Muscle layer of colon (tissue), 2 donors: ENCODE measurements around the gene PRSS22.

Source experiments
- H3K27ac ChIP-seq: one replicate; pipeline ENCODE4 v1.7.0; 2013; ENCODE audit warnings: low read depth, mild to moderate bottlenecking, low read length, moderate library complexity
- H3K27me3 ChIP-seq, 2 donors: one replicate each; pipeline ENCODE4 v1.7.0; 2013; ENCODE audit warnings: low read length in 2 of 2, mild to moderate bottlenecking in 2 of 2; ENCODE audit not compliant: insufficient read depth in 2 of 2, control insufficient read depth in 1 of 2
- H3K36me3 ChIP-seq: one replicate; pipeline ENCODE4 v1.7.0; 2013; ENCODE audit warnings: mild to moderate bottlenecking, low read length; ENCODE audit not compliant: insufficient read depth
- H3K4me1 ChIP-seq: one replicate; pipeline ENCODE4 v1.7.0; 2013; ENCODE audit warnings: mild to moderate bottlenecking, low read length; ENCODE audit not compliant: insufficient read depth
- H3K4me3 ChIP-seq, 2 donors: one replicate each; pipeline ENCODE4 v1.7.0; 2013; ENCODE audit warnings: low read length in 2 of 2, low read depth in 1 of 2, mild to moderate bottlenecking in 1 of 2, moderate library complexity in 1 of 2
- H3K9ac ChIP-seq: one replicate; pipeline ENCODE4 v1.7.0; 2013; ENCODE audit warnings: low read length
- H3K9me3 ChIP-seq: one replicate; pipeline ENCODE4 v1.7.0; 2013; ENCODE audit warnings: mild to moderate bottlenecking, low read length
- donor health status: abdominal sarcoma.
- donor health status: Adenocarcinoma of cecum.

PRSS22 gene

GRCh38 chr16:2874912-2875362 lies 17.0 kb upstream of the PRSS22 start:
- H3K27ac ChIP-seq, result no peak overlapping the region
- H3K4me3 ChIP-seq, result no peak overlapping the region
- no peaks in the 10 kb centered on the region for H3K9me3 ChIP-seq
- H3K4me1 ChIP-seq, result peaks cover 4% of the 10 kb centered on the region
- H3K36me3 ChIP-seq, result no peaks in the 10 kb centered on the region
- no peaks in the 10 kb centered on the region for H3K27me3 ChIP-seq
- H3K9ac ChIP-seq, result no peak overlapping the region

DNA sequence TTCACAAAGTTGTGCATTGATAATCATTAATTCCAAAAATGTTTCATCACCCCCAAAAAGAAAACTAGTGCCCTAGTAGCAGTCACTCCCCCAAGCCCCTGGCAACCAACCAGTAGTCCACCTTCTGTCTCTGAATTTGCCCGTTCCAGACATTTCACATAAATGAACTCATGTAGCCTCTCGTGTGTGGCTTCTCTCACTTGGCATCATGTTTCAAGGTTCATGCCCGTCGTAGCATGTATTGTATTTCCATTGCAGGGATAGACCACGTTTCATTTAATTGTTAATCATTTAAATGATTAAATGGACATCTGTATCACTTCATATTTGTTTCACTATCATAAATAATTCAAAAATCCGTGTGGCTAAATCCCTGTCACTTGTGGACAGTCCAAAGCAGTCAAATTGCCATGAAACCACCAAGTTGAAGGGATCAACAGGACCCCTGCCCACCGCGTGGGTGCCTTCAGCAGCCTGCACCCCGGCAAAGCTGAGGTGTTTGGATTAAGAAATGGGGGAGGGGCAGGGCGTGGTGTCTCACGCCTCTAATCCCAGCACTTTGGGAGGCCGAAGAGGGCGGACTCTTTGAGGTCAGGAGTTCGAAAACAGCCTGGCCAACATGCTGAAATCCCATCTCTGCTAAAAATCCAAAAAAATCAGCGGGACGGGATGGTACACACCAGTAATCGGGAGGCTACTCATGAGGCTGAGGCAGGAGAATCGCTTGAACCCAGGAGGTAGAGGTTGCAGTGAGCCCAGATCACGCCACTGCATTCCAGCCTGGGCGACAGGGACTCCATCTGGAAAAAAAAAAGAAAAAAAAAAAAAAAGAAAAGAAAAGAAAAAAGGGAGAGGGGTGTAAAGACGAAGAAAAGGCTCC lies 16.3 kb upstream of the PRSS22 start:
- Histone ChIP-seq H3K9me3 (no peaks in the 10 kb centered on the region), H3K4me1 (peaks cover 4% of the 10 kb centered on the region), H3K27ac (no peak overlapping the region), H3K9ac (no peak overlapping the region), H3K36me3 (no peaks in the 10 kb centered on the region), H3K4me3 (no peak overlapping the region), H3K27me3 (no peaks in the 10 kb centered on the region)

DNA sequence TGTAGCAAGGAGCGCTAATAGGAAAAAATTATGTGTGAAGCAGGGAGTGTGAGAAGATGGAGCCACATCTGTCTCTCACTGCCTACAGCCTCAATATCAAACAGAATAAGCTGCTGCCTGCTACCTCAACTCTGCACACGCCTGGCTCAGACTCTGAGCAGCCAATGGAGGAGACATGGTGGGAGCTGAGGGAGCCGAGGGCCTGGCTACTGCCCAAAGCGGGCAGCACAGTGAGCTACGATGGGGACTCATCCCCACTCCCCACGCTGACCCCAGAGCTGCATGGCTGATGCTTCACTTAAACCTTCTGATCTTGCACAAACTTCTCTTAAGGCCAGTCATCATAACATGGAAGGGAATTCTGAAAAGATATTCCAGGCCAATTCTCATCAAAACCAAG lies 14.0 kb upstream of the PRSS22 start:
- no peak overlapping the region for H3K4me3 ChIP-seq

GRCh38 chr16:2867987-2868789 lies 10.2 kb upstream of the PRSS22 start:
- peak overlapping the region; percentile 59 to 92 for H3K4me3 ChIP-seq
- no peaks in the 10 kb centered on the region for H3K36me3 ChIP-seq
- peaks cover 5% of the 10 kb centered on the region for H3K4me1 ChIP-seq
- H3K27me3 ChIP-seq, result no peaks in the 10 kb centered on the region
- peak overlapping the region; percentile 56 for H3K9ac ChIP-seq
- H3K9me3 ChIP-seq, result no peaks in the 10 kb centered on the region
- peak overlapping the region; percentile 77 for H3K27ac ChIP-seq

More for the DNA sequence above, 14.0 kb upstream of the PRSS22 start:
- no peak overlapping the region for H3K27ac ChIP-seq
- H3K36me3 ChIP-seq, result no peaks in the 10 kb centered on the region
- H3K4me1 ChIP-seq, result peaks cover 9% of the 10 kb centered on the region
- no peaks in the 10 kb centered on the region for H3K27me3 ChIP-seq
- H3K9ac ChIP-seq, result no peak overlapping the region
- no peaks in the 10 kb centered on the region for H3K9me3 ChIP-seq

DNA sequence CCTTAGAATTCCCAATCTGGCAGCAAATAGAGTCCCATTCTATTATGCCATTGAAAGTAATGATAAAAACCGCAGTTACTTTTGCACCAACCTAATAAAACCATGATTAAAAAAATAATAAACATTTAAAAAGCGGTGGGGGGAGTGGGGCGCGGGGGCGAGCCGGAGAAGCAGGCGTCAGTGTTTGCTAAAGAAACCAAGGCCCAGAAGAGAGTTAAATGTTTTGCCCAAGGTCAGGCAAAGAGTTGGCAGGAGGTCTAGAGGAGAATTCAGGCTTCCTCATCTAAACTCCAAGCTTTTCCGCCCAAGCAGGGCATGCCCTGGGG lies 9.7 kb upstream of the PRSS22 start:
- H3K27ac ChIP-seq, result peak overlapping the region; percentile 77

DNA sequence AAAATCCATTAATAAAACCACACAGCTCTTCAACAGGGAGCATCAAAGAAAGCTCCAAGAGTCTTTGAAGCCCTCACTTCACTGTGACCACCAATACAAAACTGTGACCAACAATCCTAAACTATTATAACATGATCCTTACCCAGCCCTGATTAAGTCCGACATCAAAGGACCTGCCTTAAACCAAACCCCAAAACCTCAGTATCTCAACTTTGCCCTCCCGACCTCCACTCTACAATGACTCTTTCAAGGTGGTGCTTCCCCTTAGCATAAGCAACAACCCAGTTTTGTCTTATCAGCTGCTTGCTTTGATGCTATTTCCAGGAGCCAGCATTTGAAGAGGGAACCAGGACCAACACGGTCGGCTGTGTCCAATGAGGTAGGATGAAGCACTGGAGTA lies 8.5 kb upstream of the PRSS22 start:
- Histone ChIP-seq H3K27me3 (no peaks in the 10 kb centered on the region), H3K36me3 (no peaks in the 10 kb centered on the region), H3K9ac (no peak overlapping the region), H3K9me3 (no peaks in the 10 kb centered on the region), H3K27ac (no peak overlapping the region), H3K4me3 (no peak overlapping the region), H3K4me1 (peaks cover 5% of the 10 kb centered on the region)

More for the DNA sequence above, 9.7 kb upstream of the PRSS22 start:
- H3K36me3 ChIP-seq, result no peaks in the 10 kb centered on the region
- H3K4me3 ChIP-seq, result peak overlapping the region; percentile 59 to 92
- peak overlapping the region; percentile 56 for H3K9ac ChIP-seq
- H3K9me3 ChIP-seq, result no peaks in the 10 kb centered on the region
- no peaks in the 10 kb centered on the region for H3K27me3 ChIP-seq
- H3K4me1 ChIP-seq, result peaks cover 5% of the 10 kb centered on the region

DNA sequence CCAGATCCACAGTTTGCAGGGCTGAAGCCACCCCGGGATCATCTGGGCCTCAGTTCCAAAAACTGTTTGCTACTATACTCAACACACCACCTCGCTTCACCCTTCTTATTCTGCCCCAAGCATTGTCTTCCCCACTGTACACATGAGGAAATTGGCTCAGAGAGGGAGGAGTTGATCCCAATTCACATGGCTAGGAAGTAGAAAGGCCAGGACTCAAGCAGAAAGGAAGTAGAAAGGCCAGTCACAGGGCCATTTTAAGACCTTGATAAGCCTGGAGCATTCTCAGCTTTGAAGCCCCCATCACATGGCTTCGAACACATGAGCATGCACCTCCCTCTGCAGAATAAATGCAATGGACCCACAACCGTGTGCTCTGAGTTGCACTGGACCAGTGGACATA lies 7.7 kb upstream of the PRSS22 start:
- Histone ChIP-seq H3K27me3 (no peaks in the 10 kb centered on the region), H3K4me1 (peaks cover 5% of the 10 kb centered on the region), H3K27ac (no peak overlapping the region), H3K9me3 (no peaks in the 10 kb centered on the region), H3K36me3 (no peaks in the 10 kb centered on the region), H3K9ac (no peak overlapping the region), H3K4me3 (no peak overlapping the region)

- Histone ChIP-seq H3K4me3 (no peak overlapping the region), H3K27me3 (peaks cover 0 to 37% of the 10 kb centered on the region in 2 donors), H3K9ac (no peak overlapping the region), H3K9me3 (no peaks in the 10 kb centered on the region), H3K36me3 (no peaks in the 10 kb centered on the region), H3K4me1 (no peaks in the 10 kb centered on the region), H3K27ac (no peak overlapping the region)
Measured at GRCh38 chr16:2860826-2861567, 3.0 kb upstream of the PRSS22 start.

DNA sequence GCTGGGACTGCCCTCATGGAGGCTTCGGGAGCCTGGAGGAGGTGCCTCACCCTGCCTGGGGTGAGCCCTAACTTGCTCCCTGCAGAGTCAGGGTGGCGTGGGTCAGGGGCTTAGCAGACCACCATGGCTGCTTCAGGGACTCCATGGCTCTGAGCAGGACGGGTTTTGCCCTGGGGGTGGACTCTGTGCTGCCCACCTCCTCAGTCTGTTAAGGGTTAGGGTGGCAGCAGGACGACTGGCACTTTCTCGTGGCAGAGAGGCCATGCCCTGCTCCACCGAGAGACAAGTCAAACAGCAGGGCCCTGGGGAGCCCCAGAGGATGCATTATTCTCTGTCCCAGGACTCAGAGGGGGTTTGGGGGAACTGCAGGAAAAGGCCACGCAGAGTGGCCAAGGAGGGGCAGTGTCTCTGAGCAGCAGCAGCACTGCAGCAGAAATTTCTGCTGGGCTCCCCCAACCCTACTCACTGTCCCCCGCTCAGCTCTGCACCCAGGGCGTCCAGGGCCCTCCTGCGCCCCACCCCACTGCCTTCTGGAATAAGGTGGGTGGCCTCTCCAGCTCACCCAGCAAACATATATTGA lies 1.8 kb upstream of the PRSS22 start:
- Histone ChIP-seq H3K9me3 (no peaks in the 10 kb centered on the region), H3K27me3 (peaks cover 0 to 37% of the 10 kb centered on the region in 2 donors), H3K27ac (no peak overlapping the region), H3K36me3 (no peaks in the 10 kb centered on the region), H3K4me3 (no peak overlapping the region), H3K9ac (no peak overlapping the region), H3K4me1 (no peaks in the 10 kb centered on the region)

DNA sequence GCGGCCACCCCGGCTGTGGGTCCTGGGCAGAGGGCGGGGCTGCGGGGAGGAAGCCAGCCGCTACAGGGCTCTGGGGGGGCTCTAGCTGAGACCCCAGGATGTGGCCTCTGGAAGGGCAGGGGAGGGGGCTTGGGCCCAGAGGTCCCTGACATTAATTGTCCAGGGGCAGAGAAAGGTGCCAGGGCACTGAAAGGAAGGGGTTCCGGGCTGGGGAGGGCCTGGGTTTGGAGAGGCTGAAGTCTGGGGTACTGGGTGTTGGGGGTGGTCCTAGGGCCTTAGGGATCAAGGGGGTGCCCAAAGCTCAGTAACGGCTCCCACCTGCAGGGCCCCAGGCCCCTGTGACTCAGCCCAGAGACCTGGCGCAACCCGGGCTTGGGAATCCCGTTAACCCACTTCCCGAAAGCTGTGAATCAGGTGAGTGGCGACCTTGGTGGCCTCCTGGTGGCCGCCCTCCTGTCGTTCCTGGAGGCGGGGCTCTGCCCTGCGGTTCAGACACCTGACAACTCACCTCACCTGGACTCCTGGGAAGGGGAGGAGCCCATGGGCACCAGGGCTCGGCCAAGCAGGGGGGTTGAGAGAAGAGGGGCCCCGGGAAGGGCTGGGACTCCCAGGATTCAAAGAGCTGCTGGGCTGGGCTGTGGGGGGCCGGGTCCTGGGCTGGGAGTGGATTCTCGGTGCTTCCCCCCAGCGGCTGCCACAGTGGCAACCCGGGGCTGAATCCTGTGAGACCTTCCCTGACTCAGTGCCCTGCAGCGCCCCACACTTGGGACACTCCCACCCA lies 465 bp upstream of the PRSS22 start:
- Histone ChIP-seq H3K4me1 (no peaks in the 10 kb centered on the region), H3K36me3 (no peaks in the 10 kb centered on the region), H3K27me3 (peaks cover 0 to 42% of the 10 kb centered on the region in 2 donors), H3K9ac (no peak overlapping the region), H3K4me3 (no peak overlapping the region), H3K9me3 (no peaks in the 10 kb centered on the region), H3K27ac (no peak overlapping the region)
